ENCODE measurements around the gene RAVER2.

GRCh38 chr1:64748706-64749105, 3.8 kb downstream of the RAVER2 start:
- TF ChIP-seq POLR2AphosphoS5 (IDR thresholded peaks at IDR 0.05; ENCODE audit: low read depth, low read length) (no peak), CTCF (IDR thresholded peaks at IDR 0.05) (no peak), SIN3A (IDR thresholded peaks at IDR 0.05; ENCODE audit: borderline replicate concordance, insufficient read depth, low read depth, low read length) (no peak), REST (IDR thresholded peaks at IDR 0.05; ENCODE audit: insufficient read depth in 1 of 2, low read depth in 2 of 2, low read length in 1 of 2) (no peak), TCF7L2 (IDR thresholded peaks at IDR 0.05; ENCODE audit: low read depth, low read length) (no peak)
